BLaER1 (cell line): ENCODE results near the gene GPR25.

Source experiments
- H3K27ac ChIP-seq: shearing (Covaris generic); formaldehyde crosslinking; 2 replicates; pipeline ENCODE4 v1.8.1; 2022
- H3K27me3 ChIP-seq: shearing (Covaris generic); formaldehyde crosslinking; 2 replicates; pipeline ENCODE4 v1.8.1; 2022
- H3K36me3 ChIP-seq: shearing (Covaris generic); formaldehyde crosslinking; 2 replicates; pipeline ENCODE4 v1.8.1; 2022
- H3K4me1 ChIP-seq: shearing (Covaris generic); formaldehyde crosslinking; 2 replicates; pipeline ENCODE4 v1.8.1; 2022
- H3K4me2 ChIP-seq: shearing (Covaris generic); formaldehyde crosslinking; 2 replicates; pipeline ENCODE4 v1.8.1; 2022
- H3K4me3 ChIP-seq: shearing (Covaris generic); formaldehyde crosslinking; 2 replicates; pipeline ENCODE4 v1.8.1; 2022
- H3K9ac ChIP-seq: shearing (Covaris generic); formaldehyde crosslinking; 2 replicates; pipeline ENCODE4 v1.8.1; 2022
- H3K9me3 ChIP-seq: shearing (Covaris generic); formaldehyde crosslinking; 2 replicates; pipeline ENCODE4 v1.8.1; 2022
- H4K20me1 ChIP-seq: shearing (Covaris generic); formaldehyde crosslinking; 2 replicates; pipeline ENCODE4 v1.8.1; 2022
- Cebpa-rat ChIP-seq: shearing (Covaris generic); IDR thresholded peaks from 2 replicates; pipeline ENCODE4 v1.8.1; 2022

The GPR25 gene

GRCh38 chr1:200892546-200892945, 19.8 kb downstream of the GPR25 start:
- Histone ChIP-seq H3K9me3 (no peaks in the 10 kb centered on the region; the same call in 1 of the 2 replicates), H3K4me3 (no peak overlapping the region), H3K4me1 (peaks cover 51% of the 10 kb centered on the region), H3K27me3 (peaks cover 48% of the 10 kb centered on the region), H3K36me3 (no peaks in the 10 kb centered on the region), H3K27ac (no peak overlapping the region), H3K4me2 (no peak overlapping the region), H3K9ac (no peak overlapping the region), H4K20me1 (no peaks in the 10 kb centered on the region)
- TF ChIP-seq Cebpa-rat = no peak

- Histone ChIP-seq H3K9me3 (no peaks in the 10 kb centered on the region; the same call in 1 of the 2 replicates), H3K4me2 (no peak overlapping the region), H3K36me3 (no peaks in the 10 kb centered on the region), H3K4me3 (no peak overlapping the region), H3K4me1 (peaks cover 49% of the 10 kb centered on the region), H4K20me1 (no peaks in the 10 kb centered on the region), H3K9ac (no peak overlapping the region), H3K27me3 (peaks cover 48% of the 10 kb centered on the region), H3K27ac (no peak overlapping the region)
- TF ChIP-seq Cebpa-rat = no peak
These were observed 20.2 kb downstream of the GPR25 start for GRCh38 chr1:200892958-200893357.

GRCh38 chr1:200893411-200893901, 20.7 kb downstream of the GPR25 start:
- TF ChIP-seq Cebpa-rat = no peak
- Histone ChIP-seq H4K20me1 (no peaks in the 10 kb centered on the region), H3K4me3 (no peak overlapping the region), H3K4me2 (no peak overlapping the region), H3K36me3 (no peaks in the 10 kb centered on the region), H3K27me3 (peaks cover 48% of the 10 kb centered on the region), H3K9ac (no peak overlapping the region), H3K27ac (no peak overlapping the region), H3K4me1 (peaks cover 49% of the 10 kb centered on the region), H3K9me3 (no peaks in the 10 kb centered on the region; the same call in 1 of the 2 replicates)

- Histone ChIP-seq H3K4me1 (peaks cover 49% of the 10 kb centered on the region), H4K20me1 (no peaks in the 10 kb centered on the region), H3K4me3 (no peak within 1 kb of the TSS)
These were observed 22.1 kb downstream of the GPR25 start, which contains the start of gene INAVA for GRCh38 chr1:200894712-200895442. TSS of gene INAVA (plus strand) at chr1:200894900. CDS start at chr1:200898401, 3,501 bp downstream.

GRCh38 chr1:200895443-200895789, 22.6 kb downstream of the GPR25 start:
- Histone ChIP-seq H3K4me3 (no peak overlapping the region), H3K4me2 (no peak overlapping the region), H3K27ac (no peak overlapping the region), H3K27me3 (peaks cover 39% of the 10 kb centered on the region), H3K9ac (no peak overlapping the region), H3K4me1 (peaks cover 50% of the 10 kb centered on the region), H3K36me3 (no peaks in the 10 kb centered on the region), H3K9me3 (no peaks in the 10 kb centered on the region; the same call in 1 of the 2 replicates), H4K20me1 (no peaks in the 10 kb centered on the region)
- no peak for TF ChIP-seq Cebpa-rat

More at GRCh38 chr1:200894712-200895442, 22.1 kb downstream of the GPR25 start, which contains the start of gene INAVA:
- no peak within 1 kb of the TSS for H3K27ac ChIP-seq
- no peak within 1 kb of the TSS for H3K9ac ChIP-seq
- H3K36me3 ChIP-seq = no peaks in the 10 kb centered on the region
- TF ChIP-seq Cebpa-rat = no peak
- H3K9me3 ChIP-seq = no peaks in the 10 kb centered on the region; the same call in 1 of the 2 replicates
- H3K4me2 ChIP-seq = no peak within 1 kb of the TSS
- peaks cover 44% of the 10 kb centered on the region for H3K27me3 ChIP-seq

- H3K4me1 ChIP-seq = peaks cover 47% of the 10 kb centered on the region
- H3K36me3 ChIP-seq = no peaks in the 10 kb centered on the region
- no peaks in the 10 kb centered on the region; the same call in 1 of the 2 replicates for H3K9me3 ChIP-seq
- no peak overlapping the region for H3K4me2 ChIP-seq
- TF ChIP-seq Cebpa-rat = no peak
- no peak overlapping the region for H3K4me3 ChIP-seq
- H3K27me3 ChIP-seq = peaks cover 33% of the 10 kb centered on the region
- H3K27ac ChIP-seq = no peak overlapping the region
- H3K9ac ChIP-seq = no peak overlapping the region
- H4K20me1 ChIP-seq = no peaks in the 10 kb centered on the region
These were observed 23.2 kb downstream of the GPR25 start for GRCh38 chr1:200895801-200896530.

GRCh38 chr1:200896531-200897196, 23.9 kb downstream of the GPR25 start:
- no peak overlapping the region for H3K27ac ChIP-seq

GRCh38 chr1:200897259-200897658, 24.5 kb downstream of the GPR25 start:
- Histone ChIP-seq H3K9ac (no peak overlapping the region), H3K27ac (no peak overlapping the region), H3K4me3 (no peak overlapping the region), H4K20me1 (no peaks in the 10 kb centered on the region), H3K9me3 (no peaks in the 10 kb centered on the region), H3K27me3 (peaks cover 20% of the 10 kb centered on the region), H3K36me3 (no peaks in the 10 kb centered on the region), H3K4me2 (peak overlapping the region; percentile 22; the same call in 1 of the 2 replicates), H3K4me1 (peaks cover 37% of the 10 kb centered on the region)
- no peak for TF ChIP-seq Cebpa-rat

More at GRCh38 chr1:200896531-200897196, 23.9 kb downstream of the GPR25 start:
- Histone ChIP-seq H3K27me3 (peaks cover 26% of the 10 kb centered on the region), H3K4me2 (peak overlapping the region; percentile 22; the same call in 1 of the 2 replicates), H3K4me3 (no peak overlapping the region), H3K36me3 (no peaks in the 10 kb centered on the region), H4K20me1 (no peaks in the 10 kb centered on the region), H3K9me3 (no peaks in the 10 kb centered on the region), H3K9ac (no peak overlapping the region), H3K4me1 (peaks cover 40% of the 10 kb centered on the region)
- no peak for TF ChIP-seq Cebpa-rat

- no peak for TF ChIP-seq Cebpa-rat
- Histone ChIP-seq H3K27ac (no peak overlapping the region), H4K20me1 (no peaks in the 10 kb centered on the region), H3K36me3 (no peaks in the 10 kb centered on the region), H3K9ac (no peak overlapping the region), H3K27me3 (peaks cover 3% of the 10 kb centered on the region; the same call in 1 of the 2 replicates), H3K9me3 (no peaks in the 10 kb centered on the region), H3K4me1 (peaks cover 37% of the 10 kb centered on the region), H3K4me2 (peak overlapping the region; percentile 42), H3K4me3 (no peak overlapping the region)
These were observed 26.2 kb downstream of the GPR25 start for GRCh38 chr1:200899015-200899386.
